Keratinocyte (primary cell): ENCODE data around the gene RHOXF2B.

Experiments
- CTCF ChIP-seq, 3 experiments: IDR thresholded peaks in 1 of 3; conservative IDR thresholded peaks in 1 of 3; optimal IDR thresholded peaks in 1 of 3; 2 replicates in 2 of 3; 3 replicates in 1 of 3; pipeline versions ENCODE3 to v1.5.1; 2011; ENCODE audit warnings: low read length in 3 of 3, mild to moderate bottlenecking in 3 of 3, moderate library complexity in 2 of 3, control low read depth in 1 of 3, inconsistent platforms in 1 of 3; ENCODE audit not compliant: insufficient read depth in 2 of 3; ENCODE audit errors: extremely low read depth in 1 of 3
- EZH2 ChIP-seq: IDR thresholded peaks from one replicate; pipeline ENCODE4 v1.6.1; 2012; ENCODE audit warnings: inconsistent platforms, mild to moderate bottlenecking, low read length, moderate library complexity

- TF ChIP-seq CTCF (optimal IDR thresholded peaks at IDR 0.05 in 1 of 3, IDR thresholded peaks at IDR 0.05 in 1 of 3, conservative IDR thresholded peaks at IDR 0.05 in 1 of 3; ENCODE audit: extremely low read depth in 1 of 3, insufficient read depth in 2 of 3, low read length in 3 of 3) (no peak), EZH2 (no peak)
Observed at GRCh38 chrX:120115438-120115963, 38.0 kb upstream of the RHOXF2B start, which contains the start of gene RHOXF1.
